GM23248 (cell line): ENCODE data around the gene MPZL3. TPM values are rescaled to one million over a fixed set of nuclear protein-coding genes. Genes with fewer than 3 reads are reported as not detected.

Experiments used
- DNase-seq: peaks from one replicate; pipeline ENCODE4 v3.0.0-alpha.2; 2015
- H2AFZ ChIP-seq: fragments of 200-600 bp; sonication (generic); 2 replicates; pipeline ENCODE4 v1.6.1; 2016; ENCODE audit warnings: antibody characterized with exemption
- H3F3A ChIP-seq: fragments of 200-600 bp; sonication (generic); 2 replicates; pipeline ENCODE4 v1.6.1; 2016; ENCODE audit warnings: mild to moderate bottlenecking, antibody characterized with exemption, mixed run types; ENCODE audit not compliant: insufficient read depth
- H3K27ac ChIP-seq: fragments of 200-600 bp; sonication (generic); 2 replicates; pipeline ENCODE4 v1.5.1; 2016; ENCODE audit warnings: mild to moderate bottlenecking
- H3K27me3 ChIP-seq: fragments of 200-600 bp; sonication (generic); replicated peaks from 2 replicates; pipeline ENCODE4 v1.6.1; 2016; ENCODE audit warnings: mild to moderate bottlenecking; ENCODE audit not compliant: insufficient read depth
- H3K36me3 ChIP-seq: fragments of 200-600 bp; sonication (generic); 2 replicates; pipeline ENCODE4 v1.6.1; 2016; ENCODE audit warnings: low read depth, mild to moderate bottlenecking
- H3K4me1 ChIP-seq: fragments of 200-600 bp; sonication (generic); 2 replicates; pipeline ENCODE4 v1.6.1; 2016; ENCODE audit warnings: mild to moderate bottlenecking; ENCODE audit not compliant: insufficient read depth
- H3K4me2 ChIP-seq: fragments of 200-600 bp; sonication (generic); one replicate; pipeline ENCODE4 v1.6.1; 2016; ENCODE audit warnings: mild to moderate bottlenecking; ENCODE audit not compliant: unreplicated experiment
- H3K4me3 ChIP-seq: fragments of 200-600 bp; sonication (generic); 2 replicates; pipeline ENCODE4 v1.5.1; 2016; ENCODE audit warnings: mild to moderate bottlenecking
- H3K79me2 ChIP-seq: fragments of 200-600 bp; sonication (generic); 2 replicates; pipeline ENCODE4 v1.6.1; 2016; ENCODE audit warnings: mild to moderate bottlenecking; ENCODE audit not compliant: insufficient read depth
- H3K9ac ChIP-seq: fragments of 200-600 bp; sonication (generic); 2 replicates; pipeline ENCODE4 v1.6.1; 2016; ENCODE audit warnings: mild to moderate bottlenecking
- H3K9me2 ChIP-seq: fragments of 200-600 bp; sonication (generic); 2 replicates; pipeline ENCODE4 v1.6.1; 2016; ENCODE audit warnings: mixed run types, mild to moderate bottlenecking, moderate library complexity; ENCODE audit not compliant: insufficient read depth
- H3K9me3 ChIP-seq: fragments of 200-600 bp; sonication (generic); one replicate; pipeline ENCODE4 v1.6.1; 2017; ENCODE audit warnings: low read depth
- H4K20me1 ChIP-seq: fragments of 200-600 bp; sonication (generic); 2 replicates; pipeline ENCODE4 v1.6.0; 2016; ENCODE audit not compliant: insufficient read depth
- EZH2 ChIP-seq: fragments of 200-600 bp; sonication (generic); IDR thresholded peaks from 2 replicates; pipeline ENCODE4 v1.6.1; 2018; ENCODE audit warnings: antibody characterized with exemption, mild to moderate bottlenecking; ENCODE audit not compliant: insufficient read depth, poor library complexity, severe bottlenecking
- EZH2phosphoT487 ChIP-seq: fragments of 200-600 bp; sonication (generic); IDR thresholded peaks from 2 replicates; pipeline ENCODE4 v1.6.1; 2018; ENCODE audit warnings: antibody characterized with exemption, moderate library complexity, mild to moderate bottlenecking, low read depth; ENCODE audit not compliant: insufficient read depth
- WGBS, 2 experiments: methylation state at CpG; one replicate each; pipeline ENCODE4 v1.1.6; 2015 to 2017; ENCODE audit warnings: low lambda C conversion rate in 2 of 2, low coverage in 1 of 2; ENCODE audit errors: missing lambda C conversion rate in 2 of 2; 5-methylcytosine and 5-hydroxymethylcytosine counted together
- in situ Hi-C: fragments of 300-500 bp; cut with MboI; formaldehyde crosslinking; loops from 2 replicates; pipeline ENCODE4 v1.15.0; 2020
- polyA plus RNA-seq: library from polyadenylated mRNA; unstranded; fragments of >200 nt; fragmentation: Nextera tagmentation; extraction: Ambion mirVana; gene quantifications from 2 replicates; pipeline ENCODE4 v1.2.1, GENCODE V29; 2016
- total RNA-seq: library from RNA; depleted of rRNA; stranded (reverse); fragments of >200 nt; shearing (Covaris generic); gene quantifications from 2 replicates; pipeline ENCODE4 v1.2.3, GENCODE V29; 2014

MPZL3 gene
- total and polyA plus RNA-seq, 2 experiments from 2014 or later: 0.78 to 1.3 TPM

GRCh38 chr11:118210323-118210722 lies 41.8 kb downstream of the MPZL3 start:
- in situ Hi-C loops: no loop called here
- no peak for DNase-seq
- Histone ChIP-seq H3F3A (no peaks in the 10 kb centered on the region), H2AFZ (no peak overlapping the region), H3K36me3 (no peaks in the 10 kb centered on the region), H3K4me1 (0 out of 2 replicates have a peak, but pooled peaks cover 6% of the 10 kb centered on the region), H4K20me1 (no peaks in the 10 kb centered on the region), H3K79me2 (no peaks in the 10 kb centered on the region), H3K27ac (no peak overlapping the region), H3K27me3 (peaks cover 69% of the 10 kb centered on the region), H3K4me3 (no peak overlapping the region), H3K9ac (no peak overlapping the region), H3K4me2 (no peak overlapping the region), H3K9me3 (no peaks in the 10 kb centered on the region), H3K9me2 (no peaks in the 10 kb centered on the region)
- WGBS, 2 experiments: 62 to 67% methylated on average over 7 of the region's 7 CpGs
- TF ChIP-seq EZH2: no peak
- TF ChIP-seq EZH2phosphoT487: no peak

GRCh38 chr11:118209033-118209432 lies 43.1 kb downstream of the MPZL3 start:
- Histone ChIP-seq H3K27me3 (peaks cover 69% of the 10 kb centered on the region), H3K9me3 (no peaks in the 10 kb centered on the region), H3K27ac (no peak overlapping the region), H3K4me2 (no peak overlapping the region), H3K4me3 (no peak overlapping the region), H3K36me3 (no peaks in the 10 kb centered on the region), H3K79me2 (no peaks in the 10 kb centered on the region), H3K9ac (no peak overlapping the region), H3K4me1 (0 out of 2 replicates have a peak, but pooled peaks cover 6% of the 10 kb centered on the region), H3K9me2 (no peaks in the 10 kb centered on the region), H2AFZ (no peak overlapping the region), H4K20me1 (no peaks in the 10 kb centered on the region), H3F3A (no peaks in the 10 kb centered on the region)
- in situ Hi-C loops: no loop called here
- DNase-seq: no peak
- 38 to 44% methylated on average over 3 of the region's 3 CpGs for WGBS, 2 experiments
- TF ChIP-seq EZH2: no peak
- TF ChIP-seq EZH2phosphoT487: no peak

DNA sequence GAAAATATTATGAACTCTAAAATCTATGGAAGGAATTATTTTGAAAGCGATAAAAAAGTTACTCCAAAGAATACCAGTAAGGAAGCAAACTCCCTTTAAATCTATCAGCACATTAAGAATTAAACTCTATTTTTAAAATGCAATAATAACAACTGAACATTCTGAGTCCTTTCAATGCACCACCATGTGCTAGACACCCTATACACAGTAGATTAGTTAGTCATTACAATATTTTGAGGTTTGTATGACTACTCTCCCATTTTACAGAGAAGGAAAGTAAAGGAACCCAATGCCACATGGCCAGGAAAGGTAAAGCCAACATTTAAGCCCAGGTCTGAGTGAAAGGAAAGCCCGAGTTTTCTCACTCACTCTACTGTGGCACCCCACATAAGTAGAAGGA lies 45.1 kb downstream of the MPZL3 start:
- Histone ChIP-seq H2AFZ (no peak overlapping the region), H3K36me3 (no peaks in the 10 kb centered on the region), H3K27me3 (peaks cover 62% of the 10 kb centered on the region), H3K9me2 (no peaks in the 10 kb centered on the region), H3K4me2 (no peak overlapping the region), H3F3A (no peaks in the 10 kb centered on the region), H3K4me3 (no peak overlapping the region), H3K27ac (no peak overlapping the region), H3K79me2 (no peaks in the 10 kb centered on the region), H3K9ac (no peak overlapping the region), H3K4me1 (0 out of 2 replicates have a peak, but pooled peaks cover 6% of the 10 kb centered on the region), H4K20me1 (no peaks in the 10 kb centered on the region), H3K9me3 (no peaks in the 10 kb centered on the region)
- in situ Hi-C loops: no loop called here
- TF ChIP-seq EZH2phosphoT487 (no peak), EZH2 (no peak)
- 30 to 43% methylated on average over 2 of the region's 2 CpGs for WGBS, 2 experiments
- DNase-seq: no peak

- H3K9ac ChIP-seq: no peak overlapping the region
- no peak for DNase-seq
- H3K9me3 ChIP-seq: no peaks in the 10 kb centered on the region
- WGBS, 2 experiments: 0% methylated on average over 1 of the region's 1 CpG
- TF ChIP-seq EZH2 (no peak), EZH2phosphoT487 (no peak)
- 0 out of 2 replicates have a peak, but pooled peaks cover 6% of the 10 kb centered on the region for H3K4me1 ChIP-seq
- no peaks in the 10 kb centered on the region for H3K36me3 ChIP-seq
- H3K4me2 ChIP-seq: no peak overlapping the region
- no peak overlapping the region for H3K4me3 ChIP-seq
- H3F3A ChIP-seq: no peaks in the 10 kb centered on the region
- no peaks in the 10 kb centered on the region for H3K79me2 ChIP-seq
- H3K9me2 ChIP-seq: no peaks in the 10 kb centered on the region
- no peak overlapping the region for H2AFZ ChIP-seq
- peaks cover 57% of the 10 kb centered on the region for H3K27me3 ChIP-seq
- no peaks in the 10 kb centered on the region for H4K20me1 ChIP-seq
- no peak overlapping the region for H3K27ac ChIP-seq
- in situ Hi-C loops: no loop called here
These were observed 45.7 kb downstream of the MPZL3 start for GRCh38 chr11:118206391-118207031.
